GM12878 (cell line): ENCODE measurements around the gene MACF1. TPM values are rescaled to one million over a fixed set of nuclear protein-coding genes. Genes with fewer than 3 reads are reported as not detected.

Experiments
- ATAC-seq: fragments of 200-7000 bp; cut with Tn5 transposase; 3 replicates; pipeline ENCODE4 v1.9.1; 2020; ENCODE audit warnings: mild to moderate bottlenecking, moderate library complexity
- BruUV-seq: library from RNA; stranded (reverse); fragments of 400-500 nt; replicated peaks from 2 replicates; lab custom pipeline; 2021; lab: Mats Ljungman, UMichigan
- CTCF ChIA-PET: fragments of 300-600 bp; sonication (Branson Sonifier 250); formaldehyde crosslinking; extraction: SDS; loops from one replicate; lab custom pipeline; 2021; ENCODE audit warnings: inconsistent platforms; lab: Yijun Ruan, JAX
- POLR2A ChIA-PET: fragments of 350-600 bp; formaldehyde crosslinking; extraction: SDS; loops from one replicate; lab custom pipeline; 2021; ENCODE audit warnings: inconsistent platforms; lab: Charles Lee
- RAD21 ChIA-PET: fragments of 300-600 bp; sonication (Branson Sonifier 250); formaldehyde crosslinking; loops from one replicate; lab custom pipeline; 2023; ENCODE audit warnings: antibody characterized with exemption; ENCODE audit not compliant: unreplicated experiment; lab: Charles Lee
- SMC1A ChIA-PET: fragments of 300-600 bp; sonication (Branson Sonifier 250); formaldehyde crosslinking; loops from one replicate; lab custom pipeline; 2023; ENCODE audit not compliant: unreplicated experiment, uncharacterized antibody; lab: Charles Lee
- DNase-seq: peaks from one replicate; pipeline ENCODE4 v3.0.0-alpha.2; 2011; ENCODE audit warnings: low read depth, low spot score
- FAIRE-seq: peaks from 3 replicates; lab custom pipeline; 2011; peaks lifted over from hg19 to GRCh38; lab: Jason Lieb, UNC
- H2AFZ ChIP-seq: 2 replicates; pipeline ENCODE4 v1.6.0; 2011; ENCODE audit warnings: low read depth, low read length, control low read depth; ENCODE audit not compliant: control insufficient read depth
- H3K27ac ChIP-seq: 2 replicates; pipeline ENCODE4 v1.5.1; 2011; ENCODE audit warnings: control low read depth; ENCODE audit not compliant: control insufficient read depth, insufficient read depth
- H3K27me3 ChIP-seq, 2 experiments: replicated peaks in 1 of 2; 2 replicates each; pipeline versions ENCODE4 v1.6.0 to v1.6.1; 2011; ENCODE audit warnings: low read length in 1 of 2; ENCODE audit not compliant: control insufficient read depth in 2 of 2, insufficient read depth in 2 of 2
- H3K36me3 ChIP-seq, 2 experiments: 2 replicates each; pipeline ENCODE4 v1.5.1; 2011; ENCODE audit warnings: low read length in 1 of 2; ENCODE audit not compliant: control insufficient read depth in 2 of 2, insufficient read depth in 2 of 2
- H3K4me1 ChIP-seq: 2 replicates; pipeline ENCODE4 v1.6.1; 2011; ENCODE audit warnings: mild to moderate bottlenecking, low read length, moderate library complexity, mixed read lengths; ENCODE audit not compliant: control insufficient read depth, insufficient read depth
- H3K4me2 ChIP-seq: 2 replicates; pipeline ENCODE4 v1.6.0; 2011; ENCODE audit warnings: control low read depth; ENCODE audit not compliant: control insufficient read depth, insufficient read depth
- H3K4me3 ChIP-seq: fragments of 200-600 bp; sonication (generic); 2 replicates; pipeline ENCODE4 v1.5.1; 2016
- H3K79me2 ChIP-seq: 2 replicates; pipeline ENCODE4 v1.6.0; 2011; ENCODE audit warnings: low read length; ENCODE audit not compliant: control insufficient read depth, insufficient read depth
- H3K9ac ChIP-seq: 2 replicates; pipeline ENCODE4 v1.8.0; 2011; ENCODE audit warnings: low read length, control low read depth, mixed read lengths; ENCODE audit not compliant: control insufficient read depth, insufficient read depth
- H3K9me3 ChIP-seq: replicated peaks from 3 replicates; pipeline ENCODE4 v1.5.1; 2011; ENCODE audit warnings: mild to moderate bottlenecking, low read length; ENCODE audit not compliant: control insufficient read depth, insufficient read depth
- H4K20me1 ChIP-seq: 2 replicates; pipeline ENCODE4 v1.6.0; 2011; ENCODE audit not compliant: control insufficient read depth, insufficient read depth
- ASH2L ChIP-seq: fragments of 300-600, 200-600 bp; sonication (generic); IDR thresholded peaks from 2 replicates; pipeline ENCODE4 v1.6.1; 2017; ENCODE audit warnings: low read depth, mild to moderate bottlenecking, borderline replicate concordance
- HDAC6 ChIP-seq: fragments of 200-600 bp; sonication (generic); IDR thresholded peaks from one replicate; pipeline ENCODE4 v1.8.0; 2017; ENCODE audit warnings: antibody characterized with exemption; ENCODE audit not compliant: unreplicated experiment
- HDGF ChIP-seq: fragments of 450-650 bp; IDR thresholded peaks from 2 replicates; pipeline ENCODE4 v1.6.1; 2016; ENCODE audit warnings: antibody characterized with exemption
- JUND ChIP-seq: IDR thresholded peaks from 2 replicates; pipeline ENCODE4 v1.6.1; 2012; ENCODE audit warnings: low read depth, mild to moderate bottlenecking, low read length, improper control_type of control experiment, moderate library complexity
- MTA2 ChIP-seq: fragments of 450-650 bp; IDR thresholded peaks from 2 replicates; pipeline ENCODE4 v1.6.1; 2016; ENCODE audit warnings: low read depth, mild to moderate bottlenecking, moderate library complexity
- POLR2AphosphoS5 ChIP-seq: IDR thresholded peaks from 2 replicates; pipeline ENCODE4 v1.6.1; 2011; ENCODE audit warnings: mild to moderate bottlenecking, low read length, inconsistent platforms
- SUPT20H ChIP-seq: IDR thresholded peaks from 2 replicates; pipeline ENCODE4 v1.6.1; 2011; ENCODE audit warnings: low read depth, mild to moderate bottlenecking, low read length, moderate library complexity, borderline replicate concordance; ENCODE audit not compliant: control insufficient read depth
- ZNF207 ChIP-seq: fragments of 450-650 bp; IDR thresholded peaks from 2 replicates; pipeline ENCODE4 v1.6.1; 2014; ENCODE audit warnings: antibody characterized with exemption, mild to moderate bottlenecking, borderline replicate concordance
- WGBS: methylation state at CpG from one replicate; pipeline ENCODE4 v1.1.6; 2016; ENCODE audit warnings: low lambda C conversion rate; ENCODE audit not compliant: insufficient replicate concordance, insufficient coverage; ENCODE audit errors: missing lambda C conversion rate; 5-methylcytosine and 5-hydroxymethylcytosine counted together
- in situ Hi-C: fragments of 300-500 bp; cut with MboI; formaldehyde crosslinking; loops from 9 replicates; pipeline ENCODE4 v1.14.3; 2018; ENCODE audit warnings: mixed read lengths
- intact Hi-C: fragments of 100-400 bp; cut with micrococcal nuclease; formaldehyde crosslinking; loops from one replicate; pipeline ENCODE4 v1.14.2; 2022; ENCODE audit not compliant: unreplicated experiment
- polyA plus RNA-seq, 11 experiments: library from polyadenylated mRNA; depleted of rRNA in 4 of 11; unstranded in 6 of 11; stranded (reverse) in 5 of 11; fragments of >200 nt; fragmentation: Nextera tagmentation in 4 of 11; fragmentation: Illumina TruSeq in 1 of 11; extraction: Ambion mirVana in 4 of 11; extraction: Trizol in 1 of 11; gene quantifications; 1 replicate in 1 of 11; 2 replicates in 10 of 11; pipeline versions ENCODE4 v1.2.1 to v1.2.3, GENCODE V29; 2011 to 2016; ENCODE audit warnings: inconsistent platforms in 2 of 11, missing spikeins in 2 of 11, low read depth in 1 of 11
- total RNA-seq, 4 experiments: library from RNA; depleted of rRNA in 3 of 4; stranded (reverse); fragments of >200 nt in 3 of 4; fragmentation: Illumina TruSeq in 1 of 4; extraction: Trizol in 1 of 4; gene quantifications; 2 replicates each; pipeline versions ENCODE4 v1.2.1 to v1.2.3, GENCODE V29; 2013 to 2021
- TF ChIP-seq, protein P1 (sequence below): IDR thresholded peaks from 2 replicates; pipeline ENCODE4 v1.6.1; 2012; ENCODE audit warnings: low read depth, low read length, improper control_type of control experiment
- TF ChIP-seq, protein P2 (sequence below): fragments of 450-650 bp; IDR thresholded peaks from 2 replicates; pipeline ENCODE4 v1.6.1; 2017; ENCODE audit warnings: mild to moderate bottlenecking, low read depth, inconsistent platforms; ENCODE audit not compliant: poor library complexity, severe bottlenecking
- TF ChIP-seq, protein P3 (sequence below): fragments of 450-650 bp; IDR thresholded peaks from 2 replicates; pipeline ENCODE4 v1.6.1; 2017; ENCODE audit warnings: borderline replicate concordance
- TF ChIP-seq, protein P4 (sequence below): IDR thresholded peaks from 2 replicates; pipeline ENCODE4 v1.6.1; 2011; ENCODE audit warnings: low read depth, mild to moderate bottlenecking, low read length, moderate library complexity, borderline replicate concordance; ENCODE audit errors: extremely low read depth
- TF ChIP-seq, protein P5 (sequence below): IDR thresholded peaks from 2 replicates; pipeline ENCODE4 v1.6.1; 2012; ENCODE audit warnings: improper control_type of control experiment, low read depth, low read length; ENCODE audit not compliant: insufficient replicate concordance

MACF1 gene
- total and polyA plus RNA-seq, 10 of the 15 experiments (the other 5 are each of a cell fraction or from before 2014, with no cell fraction given), result 15.5 to 201 (median 76.9) TPM

DNA sequence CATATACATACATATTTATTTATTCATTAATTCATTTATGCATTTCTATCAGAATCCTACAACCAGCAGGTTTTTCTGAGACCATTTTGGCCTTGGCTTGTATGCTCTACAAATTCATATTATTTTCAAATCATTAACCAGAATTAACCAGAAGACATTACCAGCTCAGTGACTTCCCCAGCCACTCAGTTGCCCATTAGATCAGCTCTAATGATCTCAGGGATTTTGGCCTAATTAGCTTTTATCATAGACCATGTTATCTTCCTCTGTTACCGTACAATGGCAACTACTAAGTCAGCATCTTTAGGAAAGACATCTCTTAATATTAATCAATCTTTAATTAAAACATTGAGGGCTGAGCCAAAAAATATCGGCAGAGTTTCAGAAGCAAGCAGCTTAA, 196.6 kb downstream of the MACF1 start:
- DNase-seq (no peak), ATAC-seq (no peak), FAIRE-seq (no peak)
- 98% methylated on average over 2 of the region's 2 CpGs for WGBS
- ChIA-PET SMC1A (interaction anchor here (0.7 to 4.9 kb wide), 3 partner anchors 9 to 17 kb away, joined by 3 to 19 read pairs (median 3); no protein-coding TSS in a partner anchor), RAD21 (no interaction called here), POLR2A (no interaction called here), CTCF (interaction anchor here (0.7 to 2.8 kb wide), 9 partner anchors 10 to 309 kb away, joined by 3 to 14 read pairs (median 4); no protein-coding TSS in a partner anchor)
- in situ Hi-C loops, result no loop called here
- no peak overlapping the region for H3K27ac ChIP-seq
- H4K20me1 ChIP-seq, result no peaks in the 10 kb centered on the region
- H2AFZ ChIP-seq, result no peak overlapping the region
- H3K9me3 ChIP-seq, result no peaks in the 10 kb centered on the region
- no peaks in the 10 kb centered on the region for H3K27me3 ChIP-seq
- BruUV-seq, result no TSS peak
- no peak overlapping the region for H3K4me2 ChIP-seq
- intact Hi-C loops, result no loop called here
- peaks cover 16% of the 10 kb centered on the region for H3K4me1 ChIP-seq
- H3K36me3 ChIP-seq, result peaks cover 0 to 4% of the 10 kb centered on the region in 2 experiments; a peak in 2 of 4 replicates
- H3K9ac ChIP-seq, result no peak overlapping the region
- H3K4me3 ChIP-seq, result no peak overlapping the region
- peaks cover 11% of the 10 kb centered on the region for H3K79me2 ChIP-seq
- TF ChIP-seq JUND, result no peak
- TF ChIP-seq ASH2L, result no peak
- TF ChIP-seq, protein P1, sequence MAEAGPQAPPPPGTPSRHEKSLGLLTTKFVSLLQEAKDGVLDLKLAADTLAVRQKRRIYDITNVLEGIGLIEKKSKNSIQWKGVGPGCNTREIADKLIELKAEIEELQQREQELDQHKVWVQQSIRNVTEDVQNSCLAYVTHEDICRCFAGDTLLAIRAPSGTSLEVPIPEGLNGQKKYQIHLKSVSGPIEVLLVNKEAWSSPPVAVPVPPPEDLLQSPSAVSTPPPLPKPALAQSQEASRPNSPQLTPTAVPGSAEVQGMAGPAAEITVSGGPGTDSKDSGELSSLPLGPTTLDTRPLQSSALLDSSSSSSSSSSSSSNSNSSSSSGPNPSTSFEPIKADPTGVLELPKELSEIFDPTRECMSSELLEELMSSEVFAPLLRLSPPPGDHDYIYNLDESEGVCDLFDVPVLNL, result no peak
- no peak for TF ChIP-seq ZNF207
- no peak for TF ChIP-seq MTA2
- no peak for TF ChIP-seq POLR2AphosphoS5
- TF ChIP-seq, protein P2, sequence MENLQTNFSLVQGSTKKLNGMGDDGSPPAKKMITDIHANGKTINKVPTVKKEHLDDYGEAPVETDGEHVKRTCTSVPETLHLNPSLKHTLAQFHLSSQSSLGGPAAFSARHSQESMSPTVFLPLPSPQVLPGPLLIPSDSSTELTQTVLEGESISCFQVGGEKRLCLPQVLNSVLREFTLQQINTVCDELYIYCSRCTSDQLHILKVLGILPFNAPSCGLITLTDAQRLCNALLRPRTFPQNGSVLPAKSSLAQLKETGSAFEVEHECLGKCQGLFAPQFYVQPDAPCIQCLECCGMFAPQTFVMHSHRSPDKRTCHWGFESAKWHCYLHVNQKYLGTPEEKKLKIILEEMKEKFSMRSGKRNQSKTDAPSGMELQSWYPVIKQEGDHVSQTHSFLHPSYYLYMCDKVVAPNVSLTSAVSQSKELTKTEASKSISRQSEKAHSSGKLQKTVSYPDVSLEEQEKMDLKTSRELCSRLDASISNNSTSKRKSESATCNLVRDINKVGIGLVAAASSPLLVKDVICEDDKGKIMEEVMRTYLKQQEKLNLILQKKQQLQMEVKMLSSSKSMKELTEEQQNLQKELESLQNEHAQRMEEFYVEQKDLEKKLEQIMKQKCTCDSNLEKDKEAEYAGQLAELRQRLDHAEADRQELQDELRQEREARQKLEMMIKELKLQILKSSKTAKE, result no peak
- TF ChIP-seq HDGF, result no peak
- TF ChIP-seq, protein P3, sequence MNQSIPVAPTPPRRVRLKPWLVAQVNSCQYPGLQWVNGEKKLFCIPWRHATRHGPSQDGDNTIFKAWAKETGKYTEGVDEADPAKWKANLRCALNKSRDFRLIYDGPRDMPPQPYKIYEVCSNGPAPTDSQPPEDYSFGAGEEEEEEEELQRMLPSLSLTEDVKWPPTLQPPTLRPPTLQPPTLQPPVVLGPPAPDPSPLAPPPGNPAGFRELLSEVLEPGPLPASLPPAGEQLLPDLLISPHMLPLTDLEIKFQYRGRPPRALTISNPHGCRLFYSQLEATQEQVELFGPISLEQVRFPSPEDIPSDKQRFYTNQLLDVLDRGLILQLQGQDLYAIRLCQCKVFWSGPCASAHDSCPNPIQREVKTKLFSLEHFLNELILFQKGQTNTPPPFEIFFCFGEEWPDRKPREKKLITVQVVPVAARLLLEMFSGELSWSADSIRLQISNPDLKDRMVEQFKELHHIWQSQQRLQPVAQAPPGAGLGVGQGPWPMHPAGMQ, result no peak
- TF ChIP-seq, protein P4, sequence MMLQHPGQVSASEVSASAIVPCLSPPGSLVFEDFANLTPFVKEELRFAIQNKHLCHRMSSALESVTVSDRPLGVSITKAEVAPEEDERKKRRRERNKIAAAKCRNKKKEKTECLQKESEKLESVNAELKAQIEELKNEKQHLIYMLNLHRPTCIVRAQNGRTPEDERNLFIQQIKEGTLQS, result no peak
- TF ChIP-seq HDAC6, result no peak
- TF ChIP-seq SUPT20H, result no peak
- TF ChIP-seq, protein P5, sequence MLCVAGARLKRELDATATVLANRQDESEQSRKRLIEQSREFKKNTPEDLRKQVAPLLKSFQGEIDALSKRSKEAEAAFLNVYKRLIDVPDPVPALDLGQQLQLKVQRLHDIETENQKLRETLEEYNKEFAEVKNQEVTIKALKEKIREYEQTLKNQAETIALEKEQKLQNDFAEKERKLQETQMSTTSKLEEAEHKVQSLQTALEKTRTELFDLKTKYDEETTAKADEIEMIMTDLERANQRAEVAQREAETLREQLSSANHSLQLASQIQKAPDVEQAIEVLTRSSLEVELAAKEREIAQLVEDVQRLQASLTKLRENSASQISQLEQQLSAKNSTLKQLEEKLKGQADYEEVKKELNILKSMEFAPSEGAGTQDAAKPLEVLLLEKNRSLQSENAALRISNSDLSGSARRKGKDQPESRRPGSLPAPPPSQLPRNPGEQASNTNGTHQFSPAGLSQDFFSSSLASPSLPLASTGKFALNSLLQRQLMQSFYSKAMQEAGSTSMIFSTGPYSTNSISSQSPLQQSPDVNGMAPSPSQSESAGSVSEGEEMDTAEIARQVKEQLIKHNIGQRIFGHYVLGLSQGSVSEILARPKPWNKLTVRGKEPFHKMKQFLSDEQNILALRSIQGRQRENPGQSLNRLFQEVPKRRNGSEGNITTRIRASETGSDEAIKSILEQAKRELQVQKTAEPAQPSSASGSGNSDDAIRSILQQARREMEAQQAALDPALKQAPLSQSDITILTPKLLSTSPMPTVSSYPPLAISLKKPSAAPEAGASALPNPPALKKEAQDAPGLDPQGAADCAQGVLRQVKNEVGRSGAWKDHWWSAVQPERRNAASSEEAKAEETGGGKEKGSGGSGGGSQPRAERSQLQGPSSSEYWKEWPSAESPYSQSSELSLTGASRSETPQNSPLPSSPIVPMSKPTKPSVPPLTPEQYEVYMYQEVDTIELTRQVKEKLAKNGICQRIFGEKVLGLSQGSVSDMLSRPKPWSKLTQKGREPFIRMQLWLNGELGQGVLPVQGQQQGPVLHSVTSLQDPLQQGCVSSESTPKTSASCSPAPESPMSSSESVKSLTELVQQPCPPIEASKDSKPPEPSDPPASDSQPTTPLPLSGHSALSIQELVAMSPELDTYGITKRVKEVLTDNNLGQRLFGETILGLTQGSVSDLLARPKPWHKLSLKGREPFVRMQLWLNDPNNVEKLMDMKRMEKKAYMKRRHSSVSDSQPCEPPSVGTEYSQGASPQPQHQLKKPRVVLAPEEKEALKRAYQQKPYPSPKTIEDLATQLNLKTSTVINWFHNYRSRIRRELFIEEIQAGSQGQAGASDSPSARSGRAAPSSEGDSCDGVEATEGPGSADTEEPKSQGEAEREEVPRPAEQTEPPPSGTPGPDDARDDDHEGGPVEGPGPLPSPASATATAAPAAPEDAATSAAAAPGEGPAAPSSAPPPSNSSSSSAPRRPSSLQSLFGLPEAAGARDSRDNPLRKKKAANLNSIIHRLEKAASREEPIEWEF, result no peak
